Mucosa of descending colon (tissue), 3 donors: ENCODE data around the gene ZNF497. TPM values are rescaled to one million over a fixed set of nuclear protein-coding genes. Genes with fewer than 3 reads are reported as not detected.
"Not testable (repeated sequence)": the region's sequence is repeated elsewhere in the genome, so short reads cannot be mapped to it uniquely, and the experiment has no call there.

Source experiments
- ATAC-seq: fragments of 200-7000 bp; cut with Tn5 transposase; one replicate; pipeline ENCODE4 v1.9.1; 2020; ENCODE audit warnings: mild to moderate bottlenecking, moderate library complexity
- DNase-seq, 3 donors: peaks; one replicate each; pipeline ENCODE4 v3.0.0-alpha.2; 2020
- H3K36me3 ChIP-seq: fragments of 200-600 bp; one replicate; pipeline ENCODE4 v1.8.0; 2021; ENCODE audit warnings: low read depth, mild to moderate bottlenecking
- H3K4me1 ChIP-seq: fragments of 200-600 bp; one replicate; pipeline ENCODE4 v1.8.0; 2021; ENCODE audit warnings: low read depth, mild to moderate bottlenecking
- H3K4me3 ChIP-seq: fragments of 200-600 bp; one replicate; pipeline ENCODE4 v1.8.0; 2021; ENCODE audit warnings: mild to moderate bottlenecking
- H3K9me3 ChIP-seq: fragments of 200-600 bp; one replicate; pipeline ENCODE4 v1.8.0; 2021; ENCODE audit warnings: mild to moderate bottlenecking
- intact Hi-C, 2 donors: fragments of 100-400 bp; cut with DNase I in 1 of 2; cut with micrococcal nuclease in 1 of 2; formaldehyde crosslinking; loops; one replicate each; pipeline versions ENCODE4 v1.11.0 to v1.11.1; 2022; cut with DNase I, micrococcal nuclease
- total RNA-seq, 3 donors: library from RNA; stranded (reverse); fragmentation: NEBNext Ultra II Directional in 2 of 3; extraction: Animal tissue kit (Norgen Biotek cat#: 25700) in 2 of 3; gene quantifications; one replicate each; pipeline versions ENCODE4 v1.2.1 to v1.2.4, GENCODE V29; 2021 to 2023
- TF ChIP-seq, protein P1 (sequence below): fragments of 200-600 bp; IDR thresholded peaks from one replicate; pipeline ENCODE4 v1.8.0; 2022; ENCODE audit warnings: antibody characterized with exemption, mild to moderate bottlenecking
- donor health status: DM: no; HTN: no; CAD: no; lungs with moderate emphysema.
- donor health status: DM: no; HTN: no; CAD: no.
- donor health status: DM: no; HTN: yes; CAD: no.

ZNF497 gene
- total RNA-seq, 3 donors from 2014 or later = 1.1 to 1.9 (median 1.2) TPM

DNA sequence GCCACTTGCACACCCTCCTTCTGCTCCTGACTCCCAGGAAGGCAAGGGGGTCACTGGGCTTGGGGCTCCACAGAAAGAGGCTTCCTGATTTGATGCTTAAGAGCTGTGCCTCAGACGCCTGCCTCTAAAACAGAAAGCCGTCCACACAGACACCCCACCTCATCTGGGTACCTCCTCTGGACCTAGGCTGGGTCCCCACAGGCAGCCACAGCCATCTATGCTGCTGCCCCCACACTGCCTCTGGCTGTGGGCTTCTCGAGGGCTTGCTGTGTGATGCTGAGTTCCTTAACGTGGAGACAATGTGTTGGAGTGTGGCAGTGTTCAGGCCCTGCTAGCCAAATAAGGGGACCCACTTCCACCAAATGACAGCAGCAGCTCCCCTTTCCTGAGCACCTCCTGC, 44.3 kb downstream of the ZNF497 start:
- TF ChIP-seq, protein P1, sequence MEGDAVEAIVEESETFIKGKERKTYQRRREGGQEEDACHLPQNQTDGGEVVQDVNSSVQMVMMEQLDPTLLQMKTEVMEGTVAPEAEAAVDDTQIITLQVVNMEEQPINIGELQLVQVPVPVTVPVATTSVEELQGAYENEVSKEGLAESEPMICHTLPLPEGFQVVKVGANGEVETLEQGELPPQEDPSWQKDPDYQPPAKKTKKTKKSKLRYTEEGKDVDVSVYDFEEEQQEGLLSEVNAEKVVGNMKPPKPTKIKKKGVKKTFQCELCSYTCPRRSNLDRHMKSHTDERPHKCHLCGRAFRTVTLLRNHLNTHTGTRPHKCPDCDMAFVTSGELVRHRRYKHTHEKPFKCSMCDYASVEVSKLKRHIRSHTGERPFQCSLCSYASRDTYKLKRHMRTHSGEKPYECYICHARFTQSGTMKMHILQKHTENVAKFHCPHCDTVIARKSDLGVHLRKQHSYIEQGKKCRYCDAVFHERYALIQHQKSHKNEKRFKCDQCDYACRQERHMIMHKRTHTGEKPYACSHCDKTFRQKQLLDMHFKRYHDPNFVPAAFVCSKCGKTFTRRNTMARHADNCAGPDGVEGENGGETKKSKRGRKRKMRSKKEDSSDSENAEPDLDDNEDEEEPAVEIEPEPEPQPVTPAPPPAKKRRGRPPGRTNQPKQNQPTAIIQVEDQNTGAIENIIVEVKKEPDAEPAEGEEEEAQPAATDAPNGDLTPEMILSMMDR = no peak
- no peaks in the 10 kb centered on the region for H3K9me3 ChIP-seq
- no peak overlapping the region for H3K4me3 ChIP-seq
- no peaks in the 10 kb centered on the region for H3K36me3 ChIP-seq
- intact Hi-C loops = no loop called here
- no peaks in the 10 kb centered on the region for H3K4me1 ChIP-seq
- DNase-seq = no peak
- ATAC-seq = no peak

DNA sequence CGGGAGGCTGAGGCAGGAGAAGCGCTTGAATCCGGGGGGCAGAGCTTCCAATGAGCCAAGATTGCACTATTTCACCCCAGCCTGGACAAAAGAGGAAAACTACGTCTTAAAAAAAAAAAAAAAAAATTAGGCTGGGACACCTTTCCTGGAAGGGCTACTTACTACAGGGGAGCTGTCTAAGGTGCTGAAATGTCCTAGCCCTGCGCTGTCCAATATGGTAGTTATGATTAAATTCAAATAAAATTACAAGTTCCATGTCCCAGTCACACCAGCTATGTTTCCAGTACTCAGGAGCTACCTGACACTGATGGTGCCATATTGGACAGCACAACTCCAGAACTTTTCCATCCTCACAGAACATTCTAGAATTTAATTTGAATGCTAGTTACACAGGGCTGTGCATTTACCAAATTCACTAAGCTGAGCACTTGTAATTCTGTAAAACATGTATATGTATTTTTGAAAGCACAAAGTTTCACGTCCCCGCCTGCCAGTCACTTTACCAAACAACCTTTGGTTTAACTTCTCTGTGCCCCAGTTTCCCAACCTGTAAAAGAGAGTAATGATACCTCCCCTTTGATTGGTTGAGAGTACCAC, 45.0 kb downstream of the ZNF497 start:
- H3K36me3 ChIP-seq = peaks cover under 1% of the 10 kb centered on the region
- DNase-seq (peak in 1 of 3 donors; percentile 25), ATAC-seq (no peak)
- intact Hi-C loops = no loop called here
- H3K4me3 ChIP-seq = no peak overlapping the region
- TF ChIP-seq, protein P1 = no peak
- no peaks in the 10 kb centered on the region for H3K4me1 ChIP-seq
- H3K9me3 ChIP-seq = no peaks in the 10 kb centered on the region

DNA sequence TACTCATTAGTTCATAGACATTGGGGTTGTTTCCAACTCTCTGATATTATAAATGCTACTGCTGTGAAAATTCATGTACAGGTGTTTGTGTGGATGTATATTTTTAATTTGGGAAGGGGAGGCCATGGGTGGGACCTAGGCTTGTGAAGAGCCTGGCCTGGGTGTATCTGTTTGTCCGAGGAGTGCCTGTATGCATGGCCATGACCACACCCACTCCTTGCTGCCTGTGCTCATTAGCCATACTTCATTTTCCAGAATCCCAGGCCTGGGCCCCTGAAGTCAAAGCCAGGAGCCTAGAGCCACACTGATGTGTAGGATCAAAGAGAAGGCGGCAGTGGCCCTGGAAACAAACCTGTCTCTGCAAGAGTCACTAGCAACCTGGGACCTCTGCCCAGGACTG, 47.0 kb downstream of the ZNF497 start:
- H3K36me3 ChIP-seq = peaks cover 5% of the 10 kb centered on the region
- H3K4me1 ChIP-seq = no peaks in the 10 kb centered on the region
- no peaks in the 10 kb centered on the region for H3K9me3 ChIP-seq
- no peak overlapping the region for H3K4me3 ChIP-seq
- ATAC-seq = no peak
- DNase-seq = no peak
- intact Hi-C loops = no loop called here
- TF ChIP-seq, protein P1 = no peak

DNA sequence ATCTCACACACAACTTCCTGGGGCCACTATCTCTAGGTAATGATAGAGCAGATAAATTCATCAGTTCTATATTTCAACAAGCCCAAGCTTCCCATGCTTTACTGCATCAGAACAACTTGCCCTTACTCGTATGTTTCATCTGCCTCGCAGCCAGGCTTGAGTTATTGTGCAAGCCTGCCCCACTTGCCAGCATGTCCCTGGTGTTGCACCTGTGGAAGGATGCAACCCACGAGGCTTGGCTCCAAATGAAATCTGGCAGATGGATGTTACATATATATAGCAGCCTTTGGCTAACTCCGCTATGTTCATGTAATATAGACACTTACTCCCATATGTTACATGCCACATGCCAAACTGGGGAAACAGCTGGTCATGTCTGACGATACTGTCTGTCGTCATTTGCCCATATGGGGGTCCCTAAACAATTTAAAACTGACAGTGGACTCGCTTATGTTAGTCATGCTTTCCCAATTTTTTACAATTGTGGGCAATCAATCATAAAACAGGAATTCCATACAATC, 51.1 kb downstream of the ZNF497 start:
- Histone ChIP-seq H3K4me3 (no peak overlapping the region), H3K4me1 (peaks cover 5% of the 10 kb centered on the region), H3K36me3 (peaks cover 5% of the 10 kb centered on the region), H3K9me3 (no peaks in the 10 kb centered on the region)
- DNase-seq = no peak
- intact Hi-C loops = no loop called here
- TF ChIP-seq, protein P1 = no peak
- no peak for ATAC-seq

DNA sequence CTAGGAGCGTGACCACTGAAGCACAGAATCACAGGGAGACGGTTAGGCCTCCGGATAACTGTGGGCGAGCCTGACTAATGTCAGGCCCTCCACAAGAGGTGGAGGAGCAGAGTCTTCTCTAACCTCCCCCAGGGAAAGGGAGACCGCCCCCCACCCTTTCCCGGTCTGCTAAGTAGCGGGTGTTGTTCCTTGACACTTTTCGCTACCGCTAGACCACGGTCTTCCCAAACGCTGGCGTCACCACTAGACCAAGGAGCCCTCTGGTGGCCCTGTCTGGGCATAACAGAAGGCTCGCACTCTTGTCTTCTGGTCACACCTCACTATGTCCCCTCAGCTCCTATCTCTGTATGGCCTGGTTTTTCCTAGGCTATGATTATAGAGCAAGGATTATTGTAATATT, 51.9 kb downstream of the ZNF497 start:
- H3K9me3 ChIP-seq, ATAC-seq, H3K36me3 ChIP-seq, H3K4me3 ChIP-seq, intact Hi-C loops: not testable (repeated sequence)
- DNase-seq = peak in 1 of 3 donors; percentile 17
- H3K4me1 ChIP-seq = peaks cover 11% of the 10 kb centered on the region

DNA sequence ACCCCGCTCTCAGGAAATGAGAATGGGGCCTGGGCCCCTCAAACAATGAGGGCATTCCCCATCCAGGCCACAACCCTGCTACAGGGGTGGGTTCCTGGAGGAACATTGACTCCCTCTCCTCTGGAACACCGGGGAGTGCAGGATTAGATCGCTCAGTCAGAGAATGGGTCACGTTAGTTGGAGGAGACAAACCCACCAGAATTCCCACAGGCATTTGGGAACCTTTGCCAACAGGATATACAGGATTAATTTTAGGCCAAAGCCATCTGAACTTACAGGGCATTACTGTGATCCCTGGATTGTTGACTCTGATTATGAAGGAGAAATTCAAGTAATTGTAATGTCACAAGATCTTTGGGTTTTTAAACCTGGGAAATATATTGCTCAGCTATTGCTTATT, 54.8 kb downstream of the ZNF497 start:
- Histone ChIP-seq H3K4me1 (peaks cover 11% of the 10 kb centered on the region), H3K4me3 (no peak overlapping the region), H3K9me3 (no peaks in the 10 kb centered on the region), H3K36me3 (peaks cover 5% of the 10 kb centered on the region)
- TF ChIP-seq, protein P1 = no peak
- intact Hi-C loops = no loop called here
- no peak for ATAC-seq
- DNase-seq = no peak
